ENCODE measurements around the gene PCSK5. TPM values are rescaled to one million over a fixed set of nuclear protein-coding genes. Genes with fewer than 3 reads are reported as not detected.

PCSK5 gene
- total and polyA plus RNA-seq, 2 experiments from 2014 or later = 59.1 to 71.7 TPM

GRCh38 chr9:75957116-75957515 lies 66.6 kb downstream of the PCSK5 start:
- DNase-seq (ENCODE audit: low spot score) = no peak
- WGBS (ENCODE audit: low lambda C conversion rate, missing lambda C conversion rate) = 77% methylated on average over 3 of the region's 3 CpGs

GRCh38 chr9:75958226-75958625 lies 67.8 kb downstream of the PCSK5 start:
- Histone ChIP-seq H3K9me2 (replicated peaks; ENCODE audit: insufficient read depth) (no peaks in the 10 kb centered on the region), H3K4me1 (ENCODE audit: insufficient read depth) (peaks cover 18% of the 10 kb centered on the region), H3K4me2 (no peak overlapping the region), H3K9me3 (ENCODE audit: low read depth) (no peaks in the 10 kb centered on the region), H3K36me3 (replicated peaks; ENCODE audit: insufficient read depth, low read depth) (no peaks in the 10 kb centered on the region), H3K79me2 (peaks cover 69% of the 10 kb centered on the region), H4K20me1 (ENCODE audit: insufficient read depth, poor library complexity, severe bottlenecking) (no peaks in the 10 kb centered on the region), H3K27ac (peak overlapping the region; percentile 26), H3K4me3 (no peak overlapping the region), H3K27me3 (no peaks in the 10 kb centered on the region), H2AFZ (no peak overlapping the region)
- no peak for DNase-seq (ENCODE audit: low spot score)
- 17% methylated on average over 3 of the region's 3 CpGs for WGBS (ENCODE audit: low lambda C conversion rate, missing lambda C conversion rate)
- TF ChIP-seq CTCF (IDR thresholded peaks at IDR 0.05; ENCODE audit: poor library complexity) (no peak), EZH2phosphoT487 (IDR thresholded peaks at IDR 0.05; ENCODE audit: low read depth, severe bottlenecking, unreplicated experiment) (no peak), EZH2 (IDR thresholded peaks at IDR 0.05; ENCODE audit: borderline replicate concordance) (no peak)

More at GRCh38 chr9:75957116-75957515, 66.6 kb downstream of the PCSK5 start:
- TF ChIP-seq EZH2 (IDR thresholded peaks at IDR 0.05; ENCODE audit: borderline replicate concordance) (no peak), CTCF (IDR thresholded peaks at IDR 0.05; ENCODE audit: poor library complexity) (no peak), EZH2phosphoT487 (IDR thresholded peaks at IDR 0.05; ENCODE audit: low read depth, severe bottlenecking, unreplicated experiment) (no peak)
- no peak overlapping the region for H2AFZ ChIP-seq
- H3K9me2 ChIP-seq (replicated peaks; ENCODE audit: insufficient read depth) = no peaks in the 10 kb centered on the region
- H3K27ac ChIP-seq = peak overlapping the region; percentile 26
- H3K4me2 ChIP-seq = no peak overlapping the region
- peaks cover 26% of the 10 kb centered on the region for H3K4me1 ChIP-seq (ENCODE audit: insufficient read depth)
- H3K36me3 ChIP-seq (replicated peaks; ENCODE audit: insufficient read depth, low read depth) = no peaks in the 10 kb centered on the region
- H3K79me2 ChIP-seq = peaks cover 67% of the 10 kb centered on the region
- no peaks in the 10 kb centered on the region for H3K27me3 ChIP-seq
- no peak overlapping the region for H3K4me3 ChIP-seq
- H4K20me1 ChIP-seq (ENCODE audit: insufficient read depth, poor library complexity, severe bottlenecking) = no peaks in the 10 kb centered on the region
- H3K9me3 ChIP-seq (ENCODE audit: low read depth) = no peaks in the 10 kb centered on the region

DNA sequence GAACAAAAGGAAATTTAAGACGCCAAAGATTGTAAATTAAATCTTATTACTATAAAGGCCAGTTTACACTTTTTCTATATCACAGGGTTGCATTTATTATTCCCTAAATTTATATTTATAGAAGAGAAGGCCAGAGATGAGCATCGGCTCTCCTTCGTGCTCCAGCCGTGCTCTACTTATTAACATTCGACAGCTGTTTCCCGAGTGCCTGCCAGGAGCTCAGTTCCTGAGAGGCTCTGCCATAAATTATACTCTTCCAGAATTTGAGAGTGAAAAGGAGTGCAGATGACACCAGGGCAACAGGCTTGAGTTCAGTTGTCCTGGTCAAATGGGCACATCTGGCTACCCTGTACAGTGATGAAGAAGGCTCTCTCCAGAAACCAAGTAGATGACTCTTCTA lies 70.1 kb downstream of the PCSK5 start:
- H3K4me1 ChIP-seq (ENCODE audit: insufficient read depth) = peaks cover 11% of the 10 kb centered on the region
- TF ChIP-seq EZH2phosphoT487 (IDR thresholded peaks at IDR 0.05; ENCODE audit: low read depth, severe bottlenecking, unreplicated experiment) = no peak
- TF ChIP-seq EZH2 (IDR thresholded peaks at IDR 0.05; ENCODE audit: borderline replicate concordance) = no peak
- TF ChIP-seq CTCF (IDR thresholded peaks at IDR 0.05; ENCODE audit: poor library complexity) = no peak
- no peak overlapping the region for H2AFZ ChIP-seq
- no peaks in the 10 kb centered on the region for H3K36me3 ChIP-seq (replicated peaks; ENCODE audit: insufficient read depth, low read depth)
- H3K27ac ChIP-seq = no peak overlapping the region
- H3K4me3 ChIP-seq = no peak overlapping the region
- H3K9me2 ChIP-seq (replicated peaks; ENCODE audit: insufficient read depth) = no peaks in the 10 kb centered on the region
- H3K9me3 ChIP-seq (ENCODE audit: low read depth) = no peaks in the 10 kb centered on the region
- no peak for DNase-seq (ENCODE audit: low spot score)
- H3K79me2 ChIP-seq = peaks cover 79% of the 10 kb centered on the region
- H3K27me3 ChIP-seq = no peaks in the 10 kb centered on the region
- 72% methylated on average over 6 of the region's 6 CpGs for WGBS (ENCODE audit: low lambda C conversion rate, missing lambda C conversion rate)
- H3K4me2 ChIP-seq = no peak overlapping the region
- H4K20me1 ChIP-seq (ENCODE audit: insufficient read depth, poor library complexity, severe bottlenecking) = no peaks in the 10 kb centered on the region
